NT2/D1 (cell line): Measurements from ENCODE around the gene DNAI1.

Experiments used
- SUZ12 ChIP-seq: IDR thresholded peaks from 2 replicates; pipeline ENCODE4 v1.6.1; 2011; ENCODE audit not compliant: insufficient read length, insufficient read depth; ENCODE audit errors: extremely low read depth
- YY1 ChIP-seq: IDR thresholded peaks from 2 replicates; pipeline ENCODE4 v1.6.1; 2011; ENCODE audit not compliant: insufficient read length, insufficient read depth

- no peak for TF ChIP-seq YY1
- no peak for TF ChIP-seq SUZ12
These were observed 63.7 kb downstream of the DNAI1 start for GRCh38 chr9:34522091-34522887.
